Fibroblast of skin of abdomen (primary cell): ENCODE results near the gene P4HA2.
A peak's percentile ranks its signal among the peaks of the same experiment; 100 is the strongest.

Source experiments
- DNase-seq: peaks from one replicate; pipeline ENCODE4 v3.0.0-alpha.2; 2013

Gene P4HA2

GRCh38 chr5:132264546-132265335 is 37.1 kb upstream of the P4HA2 start:
- DNase-seq = no peak

GRCh38 chr5:132263548-132264261 is 36.1 kb upstream of the P4HA2 start:
- DNase-seq = peak; percentile 87

- DNase-seq = no peak
Observed at GRCh38 chr5:132262882-132263547, 35.4 kb upstream of the P4HA2 start.

GRCh38 chr5:132261881-132262845 is 34.5 kb upstream of the P4HA2 start:
- DNase-seq = no peak

GRCh38 chr5:132260714-132261551 is 33.3 kb upstream of the P4HA2 start:
- peak; percentile 88 for DNase-seq

- DNase-seq = no peak
Observed at GRCh38 chr5:132260051-132260450, 32.4 kb upstream of the P4HA2 start.

- DNase-seq = peak; percentile 93
Observed at GRCh38 chr5:132259069-132259851, 31.6 kb upstream of the P4HA2 start.

GRCh38 chr5:132258102-132259068 is 30.7 kb upstream of the P4HA2 start:
- DNase-seq = peak; percentile 60

GRCh38 chr5:132257131-132258101 is 29.8 kb upstream of the P4HA2 start, which contains the start of gene PDLIM4:
TSS of gene PDLIM4 (plus strand) at chr5:132257696. CDS start at chr5:132257735, 39 bp downstream.
- peak; percentile 71 for DNase-seq

GRCh38 chr5:132256783-132257130 is 29.1 kb upstream of the P4HA2 start:
- no peak for DNase-seq

- DNase-seq = no peak
Observed at GRCh38 chr5:132256086-132256782, 28.6 kb upstream of the P4HA2 start.

- no peak for DNase-seq
Observed at GRCh38 chr5:132254321-132254977, 26.8 kb upstream of the P4HA2 start.

GRCh38 chr5:132253452-132254320 is 26.0 kb upstream of the P4HA2 start:
- DNase-seq = no peak

GRCh38 chr5:132253008-132253441 is 25.4 kb upstream of the P4HA2 start:
- DNase-seq = no peak

GRCh38 chr5:132251220-132251725 is 23.6 kb upstream of the P4HA2 start:
- no peak for DNase-seq
